T-helper 1 cell treated with Interleukin-12 subunit alpha and Interleukin-12 subunit beta and Interleukin-4 antibody, amounts not matched to agents 30 ng/mL and 1 ng/mL, for 36 hours (primary cell): Measurements from ENCODE around the gene RC3H1. TPM values are rescaled to one million over a fixed set of nuclear protein-coding genes. Genes with fewer than 3 reads are reported as not detected.
"Not testable (repeated sequence)": the region's sequence is repeated elsewhere in the genome, so short reads cannot be mapped to it uniquely, and the experiment has no call there.

Experiments used
- intact Hi-C: fragments of 100-400 bp; cut with micrococcal nuclease; formaldehyde crosslinking; loops from one replicate; pipeline ENCODE4 v1.15.1; 2024
- total RNA-seq: library from RNA; stranded (reverse); gene quantifications from 2 replicates; pipeline ENCODE4 v1.2.3, GENCODE V29; 2022

Gene RC3H1
- total RNA-seq, 1 donor from 2014 or later = 37.8 TPM

- intact Hi-C loops = loop anchor here (1.0 to 5.0 kb wide), 12 partner anchors 136 to 1491 kb away; partner anchors contain the start of genes CACYBP, KIAA0040, MRPS14 and RABGAP1L
Measured at GRCh38 chr1:174022976-174023277, 770 bp upstream of the RC3H1 start.

GRCh38 chr1:174021591-174022079 lies 522 bp downstream of the RC3H1 start:
- intact Hi-C loops = loop anchor here (1.0 to 5.0 kb wide), 13 partner anchors 138 to 1489 kb away; partner anchors contain the start of genes CACYBP, CENPL, DARS2 and KIAA0040

GRCh38 chr1:174018565-174018964 lies 3.6 kb downstream of the RC3H1 start:
- intact Hi-C loops = no loop called here

- intact Hi-C loops = no loop called here
Measured at GRCh38 chr1:174017231-174017970, 4.8 kb downstream of the RC3H1 start.

- intact Hi-C loops = no loop called here
Measured at GRCh38 chr1:174013864-174014418, 8.2 kb downstream of the RC3H1 start.

GRCh38 chr1:174008979-174009378 lies 13.2 kb downstream of the RC3H1 start:
- intact Hi-C loops = no loop called here

- intact Hi-C loops = no loop called here
Measured at GRCh38 chr1:174008269-174008668, 13.9 kb downstream of the RC3H1 start.

- intact Hi-C loops = no loop called here
Measured at GRCh38 chr1:174007851-174008250, 14.3 kb downstream of the RC3H1 start.

- intact Hi-C loops = no loop called here
Measured at GRCh38 chr1:174005032-174005431, 17.1 kb downstream of the RC3H1 start.

- intact Hi-C loops = no loop called here
Measured at GRCh38 chr1:174003867-174004266, 18.3 kb downstream of the RC3H1 start.

GRCh38 chr1:174001573-174001972 lies 20.6 kb downstream of the RC3H1 start:
- intact Hi-C loops = no loop called here

- intact Hi-C loops = no loop called here
Measured at GRCh38 chr1:174000371-174000770, 21.8 kb downstream of the RC3H1 start.

GRCh38 chr1:173997791-173998190 lies 24.4 kb downstream of the RC3H1 start:
- intact Hi-C loops = no loop called here

- intact Hi-C loops = no loop called here
Measured at GRCh38 chr1:173996995-173997394, 25.2 kb downstream of the RC3H1 start.

- intact Hi-C loops = no loop called here
Measured at GRCh38 chr1:173995475-173995874, 26.7 kb downstream of the RC3H1 start.

GRCh38 chr1:173993948-173994347 lies 28.2 kb downstream of the RC3H1 start:
- intact Hi-C loops = not testable (repeated sequence)

- intact Hi-C loops = no loop called here
Measured at GRCh38 chr1:173988068-173988467, 34.1 kb downstream of the RC3H1 start.

- intact Hi-C loops = no loop called here
Measured at GRCh38 chr1:173986951-173987350, 35.2 kb downstream of the RC3H1 start.

GRCh38 chr1:173970252-173970651 lies 51.9 kb downstream of the RC3H1 start:
- intact Hi-C loops = no loop called here

- intact Hi-C loops = loop anchor here (10.0 kb wide), 1 partner anchor 189 kb away; the partner anchor contains the start of gene RABGAP1L
Measured at GRCh38 chr1:173965896-173966295, 56.3 kb downstream of the RC3H1 start.

- intact Hi-C loops = loop anchor here (10.0 kb wide), 1 partner anchor 191 kb away; the partner anchor contains the start of gene RABGAP1L
Measured at GRCh38 chr1:173963477-173963876, 58.7 kb downstream of the RC3H1 start.

GRCh38 chr1:173960625-173961024 lies 61.5 kb downstream of the RC3H1 start:
- intact Hi-C loops = loop anchor here (10.0 kb wide), 1 partner anchor 194 kb away; the partner anchor contains the start of gene RABGAP1L
